GM12891 (cell line): ENCODE results near the gene GAD1.

Experiments
- PAX5 ChIP-seq: IDR thresholded peaks from 2 replicates; pipeline ENCODE4 v1.6.1; 2011; ENCODE audit warnings: low read length, moderate library complexity, mild to moderate bottlenecking; ENCODE audit not compliant: insufficient read depth, severe bottlenecking
- POLR2A ChIP-seq: IDR thresholded peaks from 2 replicates; pipeline ENCODE4 v1.6.1; 2011; ENCODE audit warnings: low read depth, low read length, control low read depth
- POLR2AphosphoS5 ChIP-seq: IDR thresholded peaks from 2 replicates; pipeline ENCODE4 v1.6.1; 2011; ENCODE audit warnings: low read depth, low read length, control low read depth
- POU2F2 ChIP-seq: IDR thresholded peaks from 2 replicates; pipeline ENCODE4 v1.6.1; 2011; ENCODE audit warnings: low read depth, mild to moderate bottlenecking, control low read depth, low read length, moderate library complexity
- SPI1 ChIP-seq: IDR thresholded peaks from 2 replicates; pipeline ENCODE4 v1.6.1; 2011; ENCODE audit warnings: low read depth, low read length, control low read depth

- no peak for TF ChIP-seq POLR2A
- TF ChIP-seq POU2F2 = no peak
- no peak for TF ChIP-seq SPI1
- TF ChIP-seq POLR2AphosphoS5 = no peak
- TF ChIP-seq PAX5 = no peak
Measured at GRCh38 chr2:170843656-170844055, 27.0 kb downstream of the GAD1 start.
